Trophoblast cell (in vitro differentiated cells and primary cell): ENCODE data around the gene PLEKHG3.

ENCODE experiments used
- DNase-seq, 2 donors: peaks; one replicate each; pipeline ENCODE4 v3.0.0-alpha.2; 2016
- H2AFZ ChIP-seq: 2 replicates; pipeline ENCODE4 v1.6.1; 2013; ENCODE audit warnings: low read length, moderate library complexity, mild to moderate bottlenecking; ENCODE audit not compliant: insufficient read depth, poor library complexity
- H2AK5ac ChIP-seq: 2 replicates; pipeline ENCODE4 v1.6.1; 2013; ENCODE audit warnings: mild to moderate bottlenecking, low read length
- H2BK120ac ChIP-seq: 2 replicates; pipeline ENCODE4 v1.6.1; 2013; ENCODE audit warnings: low read length, mild to moderate bottlenecking, moderate library complexity; ENCODE audit not compliant: insufficient read depth, poor library complexity
- H2BK12ac ChIP-seq: 2 replicates; pipeline ENCODE4 v1.6.1; 2013; ENCODE audit warnings: mild to moderate bottlenecking, low read length, moderate library complexity
- H2BK5ac ChIP-seq: 2 replicates; pipeline ENCODE4 v1.6.1; 2013; ENCODE audit warnings: low read length, low read depth, moderate library complexity, mild to moderate bottlenecking; ENCODE audit not compliant: poor library complexity
- H3K14ac ChIP-seq: 2 replicates; pipeline ENCODE4 v1.6.1; 2013; ENCODE audit warnings: mild to moderate bottlenecking, low read length
- H3K18ac ChIP-seq: 2 replicates; pipeline ENCODE4 v1.6.1; 2013; ENCODE audit warnings: mild to moderate bottlenecking, low read length
- H3K23ac ChIP-seq: 2 replicates; pipeline ENCODE4 v1.6.1; 2013; ENCODE audit warnings: low read length
- H3K27ac ChIP-seq: 2 replicates; pipeline ENCODE4 v1.5.1; 2013; ENCODE audit warnings: low read depth, mild to moderate bottlenecking, inconsistent platforms, low read length, moderate library complexity
- H3K27me3 ChIP-seq: 2 replicates; pipeline ENCODE4 v1.6.1; 2013; ENCODE audit warnings: inconsistent platforms, mild to moderate bottlenecking, low read length, moderate library complexity; ENCODE audit not compliant: insufficient read depth
- H3K36me3 ChIP-seq, 2 experiments: 1 replicate in 1 of 2; 2 replicates in 1 of 2; pipeline ENCODE4 v1.6.1; 2013; ENCODE audit warnings: low read length in 2 of 2, mild to moderate bottlenecking in 2 of 2, moderate library complexity in 1 of 2; ENCODE audit not compliant: insufficient read depth in 2 of 2, control insufficient read depth in 1 of 2
- H3K4ac ChIP-seq: 2 replicates; pipeline ENCODE4 v1.6.1; 2013; ENCODE audit warnings: low read depth, mild to moderate bottlenecking, low read length, moderate library complexity
- H3K4me1 ChIP-seq, 2 experiments: 1 replicate in 1 of 2; 2 replicates in 1 of 2; pipeline ENCODE4 v1.6.1; 2013; ENCODE audit warnings: low read length in 2 of 2, mild to moderate bottlenecking in 2 of 2, moderate library complexity in 1 of 2; ENCODE audit not compliant: insufficient read depth in 2 of 2, control insufficient read depth in 1 of 2
- H3K4me2 ChIP-seq: 2 replicates; pipeline ENCODE4 v1.6.1; 2013; ENCODE audit warnings: inconsistent platforms, mild to moderate bottlenecking, low read length, moderate library complexity
- H3K4me3 ChIP-seq: 2 replicates; pipeline ENCODE4 v1.5.1; 2013; ENCODE audit warnings: mild to moderate bottlenecking, low read depth, low read length, inconsistent platforms
- H3K79me1 ChIP-seq: one replicate; pipeline ENCODE4 v1.6.1; 2013; ENCODE audit warnings: low read length
- H3K79me2 ChIP-seq: 2 replicates; pipeline ENCODE4 v1.6.1; 2013; ENCODE audit warnings: low read length, mild to moderate bottlenecking; ENCODE audit not compliant: control insufficient read depth, insufficient read depth, poor library complexity
- H3K9ac ChIP-seq: 2 replicates; pipeline ENCODE4 v1.6.1; 2013; ENCODE audit warnings: mild to moderate bottlenecking, low read length
- H3K9me3 ChIP-seq: 2 replicates; pipeline ENCODE4 v1.6.1; 2013; ENCODE audit warnings: low read depth, mild to moderate bottlenecking, control low read depth, inconsistent platforms, low read length; ENCODE audit not compliant: insufficient read depth
- H4K12ac ChIP-seq: 2 replicates; pipeline ENCODE4 v1.6.1; 2013; ENCODE audit warnings: low read depth, mild to moderate bottlenecking, low read length, moderate library complexity
- H4K8ac ChIP-seq: 2 replicates; pipeline ENCODE4 v1.6.1; 2013; ENCODE audit warnings: low read depth, mild to moderate bottlenecking, low read length, moderate library complexity
- H4K91ac ChIP-seq: one replicate; pipeline ENCODE4 v1.6.1; 2013; ENCODE audit warnings: low read depth, mild to moderate bottlenecking, low read length, moderate library complexity
- WGBS: extraction: QIAGEN DNeasy Blood & Tissue Kit; methylation state at CpG from one replicate; pipeline ENCODE4 v1.1.7; 2013; ENCODE audit warnings: missing lambda C conversion rate; ENCODE audit not compliant: insufficient read length, insufficient coverage; ENCODE audit errors: extremely low coverage; 5-methylcytosine and 5-hydroxymethylcytosine counted together

PLEKHG3 gene

DNA sequence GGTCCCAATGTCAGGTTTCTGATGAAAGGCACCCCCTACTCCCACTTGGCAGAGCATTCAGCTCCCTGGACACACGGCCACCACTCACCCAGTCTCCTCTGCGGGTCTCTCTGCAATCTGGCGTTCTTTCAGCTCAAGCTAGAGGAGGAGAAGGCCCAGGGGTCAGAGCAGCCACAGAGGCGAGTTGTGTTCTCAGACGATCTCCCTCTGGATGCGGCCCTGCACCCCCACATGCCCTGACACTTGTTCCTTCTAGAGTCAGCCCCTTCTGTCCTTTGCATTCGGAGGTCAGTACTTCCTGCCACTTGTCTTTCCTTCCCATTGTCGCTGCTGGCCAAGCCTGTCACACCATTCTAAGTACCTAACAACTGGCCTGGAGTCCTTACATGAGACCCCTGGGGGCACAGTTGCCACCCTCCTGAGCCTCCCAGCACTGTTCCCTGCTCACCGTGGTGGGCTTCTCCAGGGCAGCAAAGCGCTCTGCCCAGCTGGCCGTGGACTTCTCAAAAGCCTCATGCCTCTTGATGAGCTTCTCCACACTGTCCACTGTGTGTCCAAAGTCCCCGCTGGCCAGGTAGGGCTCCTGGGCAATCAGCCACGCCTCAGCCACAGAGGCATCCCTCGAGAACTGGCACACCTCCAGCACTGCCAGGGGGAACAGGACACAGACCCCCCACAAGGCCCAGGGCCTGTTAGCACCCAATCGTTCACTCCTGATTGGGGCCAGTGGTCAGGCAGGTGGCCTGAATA is 63.2 kb downstream of the PLEKHG3 start:
- Histone ChIP-seq H3K4me2 (no peak overlapping the region), H3K4ac (no peak overlapping the region), H2BK12ac (no peak overlapping the region), H3K27ac (no peak overlapping the region), H3K9me3 (peaks cover 7% of the 10 kb centered on the region), H3K79me1 (peaks cover 9% of the 10 kb centered on the region), H3K4me1 (peaks cover 16% of the 10 kb centered on the region in 2 experiments), H3K79me2 (no peaks in the 10 kb centered on the region), H3K36me3 (no peaks in the 10 kb centered on the region), H3K18ac (no peak overlapping the region), H2BK120ac (no peak overlapping the region), H3K27me3 (no peaks in the 10 kb centered on the region), H2AFZ (no peak overlapping the region), H4K91ac (no peak overlapping the region), H4K12ac (no peak overlapping the region), H4K8ac (no peak overlapping the region), H2BK5ac (no peak overlapping the region), H2AK5ac (no peak overlapping the region), H3K9ac (no peak overlapping the region), H3K23ac (no peak overlapping the region), H3K4me3 (no peak overlapping the region), H3K14ac (peak overlapping the region; percentile 15)
- WGBS: no CpG with 5 or more reads among the region's 15 CpGs
- no peak for DNase-seq

DNA sequence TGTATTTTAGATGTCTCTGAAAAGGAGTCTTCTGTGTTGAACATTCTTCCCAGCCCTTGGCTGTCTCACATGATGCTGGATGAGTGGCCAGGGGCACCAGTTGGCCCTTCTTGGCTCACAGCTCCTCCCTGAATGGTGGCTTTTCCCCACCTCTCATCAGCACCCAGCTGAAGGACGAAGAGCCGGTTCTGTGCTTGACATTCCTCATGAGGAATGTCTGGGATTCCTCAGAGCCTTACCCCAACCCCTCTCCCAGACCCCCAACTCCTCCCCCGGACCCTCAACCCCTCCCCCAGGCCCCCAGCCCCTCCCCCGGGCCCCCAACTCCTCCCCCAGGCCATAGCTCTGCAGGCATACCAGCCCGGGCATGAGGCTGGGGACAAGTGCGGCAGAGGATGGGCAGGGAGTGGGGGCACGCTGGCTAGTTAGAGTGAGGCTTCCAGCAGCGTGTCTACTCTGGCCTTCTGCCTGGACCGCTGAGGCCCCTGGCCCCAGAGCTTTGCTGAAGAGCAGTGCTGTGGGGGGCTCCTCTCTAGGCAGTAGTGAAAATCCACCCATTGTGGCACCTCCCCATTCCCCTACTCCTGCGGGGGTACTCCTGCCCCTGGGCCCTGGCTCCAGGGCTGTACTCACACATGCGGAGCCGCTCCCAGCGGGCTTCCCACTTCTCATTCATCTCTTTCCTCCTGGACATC is 64.3 kb downstream of the PLEKHG3 start:
- no peak for DNase-seq
- no peak overlapping the region for H3K4me2 ChIP-seq
- peaks cover 7% of the 10 kb centered on the region for H3K79me1 ChIP-seq
- H3K27ac ChIP-seq: no peak overlapping the region
- no peak overlapping the region for H2BK120ac ChIP-seq
- H3K36me3 ChIP-seq: no peaks in the 10 kb centered on the region
- H3K27me3 ChIP-seq: no peaks in the 10 kb centered on the region
- H3K9ac ChIP-seq: no peak overlapping the region
- no peak overlapping the region for H3K23ac ChIP-seq
- H3K18ac ChIP-seq: no peak overlapping the region
- H3K4ac ChIP-seq: no peak overlapping the region
- H4K8ac ChIP-seq: no peak overlapping the region
- no peak overlapping the region for H4K91ac ChIP-seq
- H3K4me1 ChIP-seq: peaks cover 7 to 8% of the 10 kb centered on the region in 2 experiments
- H3K79me2 ChIP-seq: no peaks in the 10 kb centered on the region
- no peak overlapping the region for H3K14ac ChIP-seq
- H2BK12ac ChIP-seq: no peak overlapping the region
- H3K4me3 ChIP-seq: no peak overlapping the region
- no peak overlapping the region for H4K12ac ChIP-seq
- H2AK5ac ChIP-seq: no peak overlapping the region
- WGBS: no CpG with 5 or more reads among the region's 13 CpGs
- H2BK5ac ChIP-seq: no peak overlapping the region
- H2AFZ ChIP-seq: no peak overlapping the region
- H3K9me3 ChIP-seq: peaks cover 15% of the 10 kb centered on the region

DNA sequence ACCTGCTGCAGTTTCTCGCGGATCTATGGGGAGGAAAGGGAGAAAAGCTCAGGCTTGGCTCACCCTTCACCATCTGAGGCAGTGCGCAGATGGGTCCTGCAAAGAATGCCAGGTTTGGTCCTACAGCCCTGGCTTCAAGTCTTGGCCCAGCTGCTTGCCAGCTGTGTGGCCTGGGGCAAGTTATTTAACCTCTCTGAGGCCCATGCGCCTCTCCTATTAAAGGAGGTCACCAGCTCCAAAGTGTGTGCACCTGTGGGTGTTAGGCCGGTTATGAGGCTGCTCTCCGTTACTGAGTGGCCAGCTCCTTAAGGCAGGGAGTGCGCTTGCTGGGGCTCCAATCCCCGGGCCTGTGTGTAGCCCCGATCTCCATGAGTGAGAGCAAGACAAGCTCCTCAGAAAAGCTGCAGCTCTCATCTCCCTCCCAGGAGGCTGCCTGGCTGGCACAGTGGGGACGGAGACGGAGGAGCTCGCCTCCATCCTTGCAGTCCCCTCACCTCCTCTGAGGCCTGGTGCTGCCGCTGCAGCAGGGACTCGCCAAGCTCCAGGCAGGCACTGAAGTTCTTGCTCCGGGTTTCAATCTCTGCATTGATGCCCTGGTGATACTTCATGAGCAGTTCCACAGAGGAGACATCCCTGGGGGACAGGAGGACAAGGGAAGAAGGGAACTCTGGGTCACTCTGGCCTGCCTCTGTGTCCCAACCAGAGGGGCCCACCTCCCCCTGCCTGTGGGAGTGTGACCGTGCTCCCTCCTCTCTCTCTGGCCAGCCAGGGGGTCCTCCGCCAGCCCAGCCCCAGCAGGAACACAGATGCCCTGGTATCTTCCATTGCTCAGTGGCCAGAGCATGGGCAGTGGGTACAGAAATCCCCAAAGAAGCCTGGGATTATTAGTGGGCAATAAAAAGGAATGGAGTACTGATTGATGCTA is 65.1 kb downstream of the PLEKHG3 start:
- H3K4me1 ChIP-seq: peaks cover 3 to 5% of the 10 kb centered on the region in 2 experiments
- no peak overlapping the region for H3K14ac ChIP-seq
- H4K12ac ChIP-seq: no peak overlapping the region
- no peak overlapping the region for H2BK120ac ChIP-seq
- H3K9ac ChIP-seq: no peak overlapping the region
- H3K23ac ChIP-seq: no peak overlapping the region
- no peak overlapping the region for H2AFZ ChIP-seq
- no peak overlapping the region for H3K4me3 ChIP-seq
- no peaks in the 10 kb centered on the region for H3K79me2 ChIP-seq
- no peak overlapping the region for H2BK5ac ChIP-seq
- peaks cover 3% of the 10 kb centered on the region for H3K79me1 ChIP-seq
- H4K91ac ChIP-seq: no peak overlapping the region
- no peak overlapping the region for H3K27ac ChIP-seq
- no CpG with 5 or more reads among the region's 17 CpGs for WGBS
- H3K36me3 ChIP-seq: no peaks in the 10 kb centered on the region
- no peak overlapping the region for H2BK12ac ChIP-seq
- H3K18ac ChIP-seq: no peak overlapping the region
- no peak overlapping the region for H3K4me2 ChIP-seq
- H3K27me3 ChIP-seq: no peaks in the 10 kb centered on the region
- no peak overlapping the region for H3K4ac ChIP-seq
- no peak overlapping the region for H4K8ac ChIP-seq
- no peak overlapping the region for H2AK5ac ChIP-seq
- H3K9me3 ChIP-seq: peaks cover 19% of the 10 kb centered on the region
- no peak for DNase-seq

DNA sequence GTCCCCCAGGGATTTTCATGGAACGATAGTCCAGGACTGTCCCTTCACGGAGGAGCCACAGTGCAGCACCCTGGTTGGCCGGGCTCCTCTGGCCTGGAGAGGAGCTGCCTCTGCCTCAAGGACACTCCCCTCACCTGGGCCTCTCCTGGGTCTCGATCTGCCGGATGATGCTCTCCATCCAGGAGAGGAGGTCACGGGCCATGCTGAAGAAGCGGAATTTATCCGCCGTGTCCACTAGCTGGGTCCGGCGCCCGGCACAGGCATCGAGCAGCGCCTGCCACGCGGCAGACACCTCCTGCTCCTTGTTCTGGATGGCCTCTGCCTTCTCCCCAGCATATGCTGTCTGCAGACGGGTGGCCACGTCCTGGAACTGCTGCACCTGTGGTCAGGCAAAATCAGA is 66.5 kb downstream of the PLEKHG3 start:
- Histone ChIP-seq H3K23ac (no peak overlapping the region), H3K4me3 (no peak overlapping the region), H3K36me3 (no peaks in the 10 kb centered on the region), H3K4me1 (peaks cover 0 to 2% of the 10 kb centered on the region in 2 experiments), H3K4ac (no peak overlapping the region), H3K79me1 (no peaks in the 10 kb centered on the region), H3K18ac (no peak overlapping the region), H4K12ac (no peak overlapping the region), H3K9me3 (peaks cover 26% of the 10 kb centered on the region), H4K8ac (no peak overlapping the region), H2BK12ac (no peak overlapping the region), H4K91ac (no peak overlapping the region), H2AFZ (no peak overlapping the region), H3K27me3 (no peaks in the 10 kb centered on the region), H3K4me2 (no peak overlapping the region), H2BK120ac (no peak overlapping the region), H3K9ac (no peak overlapping the region), H3K14ac (no peak overlapping the region), H3K79me2 (no peaks in the 10 kb centered on the region), H2BK5ac (no peak overlapping the region), H2AK5ac (no peak overlapping the region), H3K27ac (no peak overlapping the region)
- no CpG with 5 or more reads among the region's 18 CpGs for WGBS
- no peak for DNase-seq
